GM23248 (cell line): ENCODE data around the gene HCRTR2.

Experiments used
- EZH2 ChIP-seq: fragments of 200-600 bp; sonication (generic); IDR thresholded peaks from 2 replicates; pipeline ENCODE4 v1.6.1; 2018; ENCODE audit warnings: antibody characterized with exemption, mild to moderate bottlenecking; ENCODE audit not compliant: insufficient read depth, poor library complexity, severe bottlenecking
- EZH2phosphoT487 ChIP-seq: fragments of 200-600 bp; sonication (generic); IDR thresholded peaks from 2 replicates; pipeline ENCODE4 v1.6.1; 2018; ENCODE audit warnings: antibody characterized with exemption, moderate library complexity, mild to moderate bottlenecking, low read depth; ENCODE audit not compliant: insufficient read depth

GRCh38 chr6:55319961-55320695 lies 145.8 kb downstream of the HCRTR2 start:
- TF ChIP-seq EZH2, result no peak
- no peak for TF ChIP-seq EZH2phosphoT487
